H1 (cell line): ENCODE data around the gene MRPS31.

Experiments used
- CBX5 ChIP-seq: fragments of 300-800, 300-1000 bp; sonication (generic); IDR thresholded peaks from 2 replicates; pipeline ENCODE4 v1.7.1; 2016; ENCODE audit warnings: antibody characterized with exemption, low read length, low read depth
- CREB1 ChIP-seq: IDR thresholded peaks from 2 replicates; pipeline ENCODE4 v1.6.1; 2012; ENCODE audit warnings: inconsistent platforms
- GABPA ChIP-seq: IDR thresholded peaks from 2 replicates; pipeline ENCODE4 v1.6.1; 2011; ENCODE audit warnings: mild to moderate bottlenecking, low read length, moderate library complexity, borderline replicate concordance; ENCODE audit not compliant: insufficient read depth
- HDAC2 ChIP-seq, 2 experiments: fragments of 300-600 bp in 1 of 2; sonication (generic) in 1 of 2; IDR thresholded peaks; 2 replicates each; pipeline ENCODE4 v1.6.1; 2011 to 2012; ENCODE audit warnings: low read depth in 2 of 2, low read length in 2 of 2, mild to moderate bottlenecking in 2 of 2, moderate library complexity in 2 of 2, borderline replicate concordance in 1 of 2, inconsistent platforms in 1 of 2
- NANOG ChIP-seq: IDR thresholded peaks from 2 replicates; pipeline ENCODE4 v1.6.1; 2011; ENCODE audit warnings: low read length, low read depth, mild to moderate bottlenecking, inconsistent platforms; ENCODE audit not compliant: insufficient read depth, poor library complexity, severe bottlenecking
- RBBP5 ChIP-seq: IDR thresholded peaks from 2 replicates; pipeline ENCODE4 v1.7.1; 2012; ENCODE audit warnings: low read depth, mild to moderate bottlenecking, inconsistent platforms, low read length, moderate library complexity, borderline replicate concordance
- RFX5 ChIP-seq: IDR thresholded peaks from 2 replicates; pipeline ENCODE4 v1.6.1; 2011; ENCODE audit warnings: low read depth, low read length, improper control_type of control experiment, borderline replicate concordance
- USF2 ChIP-seq: IDR thresholded peaks from 2 replicates; pipeline ENCODE4 v1.6.1; 2011; ENCODE audit warnings: low read length, improper control_type of control experiment
- TF ChIP-seq, protein P1 (sequence below), 3 experiments: IDR thresholded peaks; 1 replicate in 2 of 3; 2 replicates in 1 of 3; pipeline versions ENCODE4 v1.5.1 to v1.6.1; 2011; ENCODE audit warnings: low read length in 3 of 3, mild to moderate bottlenecking in 3 of 3, inconsistent platforms in 2 of 3, low read depth in 1 of 3, moderate library complexity in 1 of 3; ENCODE audit not compliant: insufficient read depth in 1 of 3; ENCODE audit errors: control extremely low read depth in 1 of 3
- TF ChIP-seq, protein P2 (sequence below): IDR thresholded peaks from 2 replicates; pipeline ENCODE4 v1.6.1; 2011; ENCODE audit warnings: low read depth, mild to moderate bottlenecking, low read length; ENCODE audit not compliant: insufficient read depth

DNA sequence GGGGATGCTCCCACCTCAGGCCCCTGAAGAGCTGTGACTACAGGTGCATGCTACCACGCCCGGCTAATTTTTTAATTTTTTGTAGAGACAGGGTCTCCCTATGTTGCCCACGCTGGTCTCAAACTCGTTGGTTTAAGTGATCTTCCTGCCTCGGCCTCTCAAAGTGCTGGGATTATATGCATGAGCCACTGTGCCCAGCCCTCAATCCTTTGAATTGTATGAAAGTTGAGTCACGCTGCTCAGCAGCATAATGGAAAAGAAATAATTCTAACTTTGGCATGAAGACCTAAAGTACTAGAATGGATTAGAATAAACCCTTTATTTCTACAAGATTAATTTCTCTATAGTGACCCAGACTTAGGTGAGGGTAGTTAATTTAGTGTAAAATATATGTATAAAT lies 42.4 kb downstream of the MRPS31 start:
- no peak for TF ChIP-seq HDAC2 (IDR thresholded peaks at IDR 0.05; ENCODE audit: borderline replicate concordance in 1 of 2, low read depth in 2 of 2, low read length in 2 of 2)
- TF ChIP-seq, protein P1, sequence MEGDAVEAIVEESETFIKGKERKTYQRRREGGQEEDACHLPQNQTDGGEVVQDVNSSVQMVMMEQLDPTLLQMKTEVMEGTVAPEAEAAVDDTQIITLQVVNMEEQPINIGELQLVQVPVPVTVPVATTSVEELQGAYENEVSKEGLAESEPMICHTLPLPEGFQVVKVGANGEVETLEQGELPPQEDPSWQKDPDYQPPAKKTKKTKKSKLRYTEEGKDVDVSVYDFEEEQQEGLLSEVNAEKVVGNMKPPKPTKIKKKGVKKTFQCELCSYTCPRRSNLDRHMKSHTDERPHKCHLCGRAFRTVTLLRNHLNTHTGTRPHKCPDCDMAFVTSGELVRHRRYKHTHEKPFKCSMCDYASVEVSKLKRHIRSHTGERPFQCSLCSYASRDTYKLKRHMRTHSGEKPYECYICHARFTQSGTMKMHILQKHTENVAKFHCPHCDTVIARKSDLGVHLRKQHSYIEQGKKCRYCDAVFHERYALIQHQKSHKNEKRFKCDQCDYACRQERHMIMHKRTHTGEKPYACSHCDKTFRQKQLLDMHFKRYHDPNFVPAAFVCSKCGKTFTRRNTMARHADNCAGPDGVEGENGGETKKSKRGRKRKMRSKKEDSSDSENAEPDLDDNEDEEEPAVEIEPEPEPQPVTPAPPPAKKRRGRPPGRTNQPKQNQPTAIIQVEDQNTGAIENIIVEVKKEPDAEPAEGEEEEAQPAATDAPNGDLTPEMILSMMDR (IDR thresholded peaks at IDR 0.05; ENCODE audit: control extremely low read depth in 1 of 3, insufficient read depth in 1 of 3, low read depth in 1 of 3, low read length in 3 of 3) = no peak
- no peak for TF ChIP-seq USF2
- no peak for TF ChIP-seq CBX5
- TF ChIP-seq RFX5 = no peak
- no peak for TF ChIP-seq NANOG
- TF ChIP-seq RBBP5 = no peak
- TF ChIP-seq CREB1 = no peak
- no peak for TF ChIP-seq GABPA
- TF ChIP-seq, protein P2, sequence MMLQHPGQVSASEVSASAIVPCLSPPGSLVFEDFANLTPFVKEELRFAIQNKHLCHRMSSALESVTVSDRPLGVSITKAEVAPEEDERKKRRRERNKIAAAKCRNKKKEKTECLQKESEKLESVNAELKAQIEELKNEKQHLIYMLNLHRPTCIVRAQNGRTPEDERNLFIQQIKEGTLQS = no peak
